Motor neuron (in vitro differentiated cells): Measurements from ENCODE around the gene RABEP1. TPM values are rescaled to one million over a fixed set of nuclear protein-coding genes. Genes with fewer than 3 reads are reported as not detected.
"Not testable (repeated sequence)": the region's sequence is repeated elsewhere in the genome, so short reads cannot be mapped to it uniquely, and the experiment has no call there.

Experiments
- ATAC-seq, 8 experiments: fragments of 200-7000 bp; cut with Tn5 transposase; replicated peaks in 6 of 8; 2 replicates each; pipeline ENCODE4 v1.8.0; 2021; ENCODE audit warnings: mild to moderate bottlenecking in 8 of 8, moderate library complexity in 8 of 8
- H3K27ac ChIP-seq, 2 donors: fragments of 250-450 bp; sonication (Bioruptor Pico); 2 replicates each; pipeline ENCODE4 v1.9.0; 2021; ENCODE audit warnings: antibody characterized with exemption in 2 of 2, mild to moderate bottlenecking in 2 of 2, moderate library complexity in 1 of 2
- H3K4me1 ChIP-seq, 2 donors: fragments of 250-450 bp; sonication (Bioruptor Pico); replicated peaks in 1 of 2; 2 replicates each; pipeline ENCODE4 v1.6.1; 2021; ENCODE audit warnings: antibody characterized with exemption in 2 of 2, mild to moderate bottlenecking in 2 of 2, moderate library complexity in 1 of 2
- H3K4me3 ChIP-seq, 5 donors: fragments of 250-450 bp; sonication (Bioruptor Pico); 2 replicates each; pipeline ENCODE4 v1.9.0; 2021; ENCODE audit warnings: antibody characterized with exemption in 5 of 5, mild to moderate bottlenecking in 5 of 5, moderate library complexity in 4 of 5
- WGBS, 10 experiments: fragments of 450-650 bp; shearing (Covaris generic); methylation state at CpG; one replicate each; pipeline ENCODE4 v1.0.0; 2022; 5-methylcytosine and 5-hydroxymethylcytosine counted together
- in situ Hi-C, 9 experiments: fragments of 400-800 bp; cut with MboI; loops; one replicate each; pipeline ENCODE4 v1.15.0; 2021; ENCODE audit warnings: low sequenced_read_pairs in 9 of 9, low pct_unique_long_range_greater_than_20kb in 2 of 9; ENCODE audit not compliant: unreplicated experiment in 9 of 9
- total RNA-seq, 8 experiments: library from RNA; unstranded; fragments of 300-600 nt; gene quantifications; 2 replicates each; pipeline versions ENCODE4 v1.2.3 to v1.2.4, GENCODE V29; 2022

RABEP1 gene, protein sequence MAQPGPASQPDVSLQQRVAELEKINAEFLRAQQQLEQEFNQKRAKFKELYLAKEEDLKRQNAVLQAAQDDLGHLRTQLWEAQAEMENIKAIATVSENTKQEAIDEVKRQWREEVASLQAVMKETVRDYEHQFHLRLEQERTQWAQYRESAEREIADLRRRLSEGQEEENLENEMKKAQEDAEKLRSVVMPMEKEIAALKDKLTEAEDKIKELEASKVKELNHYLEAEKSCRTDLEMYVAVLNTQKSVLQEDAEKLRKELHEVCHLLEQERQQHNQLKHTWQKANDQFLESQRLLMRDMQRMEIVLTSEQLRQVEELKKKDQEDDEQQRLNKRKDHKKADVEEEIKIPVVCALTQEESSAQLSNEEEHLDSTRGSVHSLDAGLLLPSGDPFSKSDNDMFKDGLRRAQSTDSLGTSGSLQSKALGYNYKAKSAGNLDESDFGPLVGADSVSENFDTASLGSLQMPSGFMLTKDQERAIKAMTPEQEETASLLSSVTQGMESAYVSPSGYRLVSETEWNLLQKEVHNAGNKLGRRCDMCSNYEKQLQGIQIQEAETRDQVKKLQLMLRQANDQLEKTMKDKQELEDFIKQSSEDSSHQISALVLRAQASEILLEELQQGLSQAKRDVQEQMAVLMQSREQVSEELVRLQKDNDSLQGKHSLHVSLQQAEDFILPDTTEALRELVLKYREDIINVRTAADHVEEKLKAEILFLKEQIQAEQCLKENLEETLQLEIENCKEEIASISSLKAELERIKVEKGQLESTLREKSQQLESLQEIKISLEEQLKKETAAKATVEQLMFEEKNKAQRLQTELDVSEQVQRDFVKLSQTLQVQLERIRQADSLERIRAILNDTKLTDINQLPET
- 10 to 100 TPM; 38.5 to 65.4 (median 47.4) TPM for total RNA-seq

DNA sequence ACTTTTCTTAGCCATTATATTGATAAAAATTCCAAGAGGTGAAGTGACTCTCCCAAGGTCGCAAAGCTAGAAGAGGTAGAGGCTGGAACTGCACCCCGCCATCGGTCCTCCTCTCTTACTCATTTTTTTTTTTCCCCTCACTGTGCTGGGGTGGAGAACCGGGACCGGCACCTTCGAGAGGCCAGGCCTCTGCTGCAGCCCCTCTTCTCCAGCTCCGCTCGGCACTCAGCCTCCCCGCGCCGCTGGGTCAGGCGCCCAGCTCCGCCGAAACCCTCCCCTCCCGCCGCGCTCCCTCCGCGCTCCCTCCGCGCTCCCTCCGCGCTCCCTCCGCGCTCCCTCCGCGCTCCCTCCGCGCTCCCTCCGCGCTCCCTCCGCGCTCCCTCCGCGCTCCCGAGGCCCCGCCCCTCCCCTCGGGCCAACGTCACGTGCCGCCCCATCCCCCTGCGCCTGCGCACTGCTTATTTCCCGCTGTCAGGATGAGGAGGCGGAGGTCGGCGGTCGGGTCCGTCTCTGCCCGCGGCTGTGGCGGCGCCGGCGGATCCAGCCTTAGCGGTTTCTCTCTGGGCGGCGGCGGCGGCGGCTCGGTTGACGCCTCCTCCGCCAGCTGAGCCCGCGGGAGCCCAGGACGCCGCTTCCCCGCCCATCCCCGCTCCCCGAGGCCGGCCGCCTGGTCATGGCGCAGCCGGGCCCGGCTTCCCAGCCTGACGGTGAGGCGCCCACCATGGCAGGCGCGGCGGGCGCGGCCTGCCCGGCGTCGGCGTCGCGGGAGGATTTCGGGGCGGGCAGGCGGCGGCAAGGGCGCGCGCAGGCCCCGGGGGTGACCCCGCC is at the start of gene RABEP1:
Gene RABEP1, plus strand, starts transcription at position 471 of the 828 bp plus-strand sequence. Its CDS starts 203 bp downstream, at position 674.
- in situ Hi-C loops = no loop called here
- Histone ChIP-seq H3K4me1 (peaks cover 3 to 8% of the 10 kb centered on the region in 2 donors), H3K4me3 (peak within 1 kb of the TSS; percentile 84 to 97 (median 93)), H3K27ac (peak within 1 kb of the TSS; percentile 94 to 96)
- peak; percentile 73 to 92 (median 88) for ATAC-seq
- WGBS, 10 experiments = 0 to 8% methylated on average over 2 to 6 of the region's 98 CpGs; no CpG with 5 or more reads in 8 of the 10 experiments

DNA sequence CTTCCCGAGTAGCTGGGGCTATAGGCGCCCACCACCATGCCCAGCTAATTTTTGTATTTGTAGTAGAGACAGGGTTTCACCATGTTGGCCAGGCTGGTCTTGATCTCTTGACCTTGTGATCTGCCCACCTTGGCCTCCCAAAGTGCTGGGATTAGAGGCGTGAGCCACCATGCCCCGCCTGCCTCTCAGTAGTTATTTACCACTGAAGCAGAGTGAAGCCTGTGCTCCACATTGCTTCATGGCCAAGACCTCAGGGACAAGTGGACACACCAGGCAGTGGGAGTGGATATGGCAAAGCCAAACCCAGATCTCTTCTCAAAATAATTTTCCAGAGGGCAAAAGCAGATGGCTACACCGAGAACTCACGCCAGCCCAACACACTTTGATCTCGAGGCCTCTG is 48.6 kb upstream of the RABEP1 start:
- H3K4me1 ChIP-seq, H3K4me3 ChIP-seq, H3K27ac ChIP-seq, ATAC-seq, in situ Hi-C loops: not testable (repeated sequence)
- 82 to 100% (median 100%) methylated on average over 1 to 2 of the region's 7 CpGs; no CpG with 5 or more reads in 5 of the 10 experiments for WGBS, 10 experiments

DNA sequence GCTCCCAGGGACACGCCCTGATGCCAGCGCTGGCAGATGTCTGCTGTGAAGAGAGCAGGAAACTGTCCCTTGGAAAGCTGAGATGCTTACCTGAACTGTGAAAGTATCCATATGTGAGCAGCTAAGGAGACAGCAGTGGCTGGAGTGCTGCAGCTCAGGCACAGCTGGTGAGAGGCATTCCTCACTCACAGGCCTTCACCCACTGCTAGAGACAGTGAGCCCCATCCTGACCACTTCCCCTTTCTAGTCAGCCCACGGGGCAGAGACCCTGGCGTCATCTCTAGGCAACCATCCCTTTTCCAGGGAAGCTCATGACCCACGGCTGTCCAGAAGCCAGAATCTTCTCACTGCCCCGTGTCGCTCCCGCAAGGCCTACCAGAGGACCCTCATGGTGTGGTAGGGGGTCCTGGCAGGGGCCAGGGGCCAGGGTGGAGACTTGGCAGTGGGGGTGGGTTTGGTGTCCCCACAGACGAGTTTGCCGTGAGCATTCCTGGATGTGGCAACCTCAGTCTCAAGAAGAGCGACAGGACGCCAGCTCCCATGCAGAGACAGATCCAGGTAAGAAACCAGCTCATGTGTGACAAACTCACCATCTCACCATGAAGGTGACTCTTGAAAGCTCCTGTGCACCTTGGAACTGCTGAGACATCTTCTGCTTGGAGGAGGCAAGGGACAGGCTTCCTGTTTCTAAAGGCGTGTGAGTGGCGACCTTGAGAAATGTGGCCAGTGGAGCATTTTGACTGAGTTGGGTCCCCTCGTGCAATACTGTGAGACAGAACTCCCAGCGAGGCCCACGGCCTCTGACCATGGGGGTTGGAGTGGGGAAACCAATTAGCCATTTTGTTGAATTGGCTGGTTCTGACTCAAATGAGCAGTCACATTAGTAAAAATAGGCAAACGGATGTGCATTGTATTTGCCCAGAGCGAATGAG is 47.2 kb upstream of the RABEP1 start, which contains the start of gene SCIMP:
Gene SCIMP, minus strand, starts transcription at position 216 of the 932 bp plus-strand sequence. Its CDS starts 105 bp downstream, at position 111.
- Histone ChIP-seq H3K4me1 (no peaks in the 10 kb centered on the region), H3K27ac (no peak within 1 kb of the TSS), H3K4me3 (no peak within 1 kb of the TSS)
- in situ Hi-C loops = no loop called here
- ATAC-seq = no peak
- WGBS, 10 experiments = 57 to 100% (median 94%) methylated on average over 1 to 6 of the region's 19 CpGs; no CpG with 5 or more reads in 6 of the 10 experiments

DNA sequence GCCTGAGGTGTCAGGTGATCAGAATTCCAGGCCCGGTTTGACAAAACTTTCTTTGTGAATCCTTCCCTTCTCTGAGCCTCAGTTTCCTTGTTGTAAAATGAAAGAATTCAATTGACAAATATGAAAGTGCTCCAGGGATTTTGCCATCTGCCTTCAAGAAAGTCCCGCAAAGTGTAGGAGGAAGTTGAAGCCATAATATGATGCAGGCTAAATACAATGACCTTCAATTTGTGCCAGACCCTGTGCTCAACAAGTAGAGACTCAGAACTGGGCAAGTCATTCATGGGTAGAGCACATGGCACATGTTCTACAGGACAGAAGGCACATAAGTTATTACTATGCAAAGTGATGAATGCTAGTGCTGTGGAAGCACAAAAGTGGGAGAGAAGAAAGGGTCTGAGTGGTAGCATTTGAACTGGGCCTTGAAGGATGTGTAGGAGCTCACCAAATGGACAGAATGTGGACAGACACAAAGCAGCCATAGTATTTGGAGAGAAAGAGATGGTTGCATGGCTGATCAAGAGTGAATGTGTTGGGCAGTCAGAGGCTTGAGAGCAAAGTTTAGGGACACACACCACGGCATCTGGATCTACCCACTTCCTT is 45.0 kb upstream of the RABEP1 start:
- in situ Hi-C loops = no loop called here
- Histone ChIP-seq H3K4me3 (no peak overlapping the region), H3K27ac (no peak overlapping the region), H3K4me1 (no peaks in the 10 kb centered on the region)
- ATAC-seq = no peak
- 70 to 100% (median 83%) methylated on average over 1 to 3 of the region's 3 CpGs; no CpG with 5 or more reads in 1 of the 10 experiments for WGBS, 10 experiments

DNA sequence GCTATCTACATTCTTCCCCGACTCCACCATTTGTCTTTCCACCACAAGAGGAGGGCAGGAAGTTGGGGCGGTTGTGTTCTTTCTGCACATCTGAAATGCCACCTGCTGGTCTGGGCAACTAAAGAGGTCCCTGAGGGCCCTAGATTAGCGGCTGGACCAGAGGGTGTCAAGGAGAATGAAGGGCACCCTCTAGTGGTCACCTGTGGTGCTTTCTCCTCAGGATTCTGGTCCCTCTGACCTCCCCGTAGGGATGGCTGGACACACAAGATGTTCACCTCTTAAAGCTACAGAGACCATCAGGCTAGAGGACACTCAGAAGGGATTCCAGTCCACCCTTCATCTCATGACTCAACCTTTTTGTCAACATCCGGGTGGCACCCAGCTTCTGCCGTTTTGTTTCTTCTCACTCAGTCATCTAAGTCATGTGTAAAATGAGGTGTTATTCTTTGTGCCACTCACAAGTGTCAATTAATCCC is 44.5 kb upstream of the RABEP1 start:
- no peaks in the 10 kb centered on the region for H3K4me1 ChIP-seq
- peak in 3 of 8 experiments; percentile 87 to 96 (median 94) for ATAC-seq
- in situ Hi-C loops = no loop called here

DNA sequence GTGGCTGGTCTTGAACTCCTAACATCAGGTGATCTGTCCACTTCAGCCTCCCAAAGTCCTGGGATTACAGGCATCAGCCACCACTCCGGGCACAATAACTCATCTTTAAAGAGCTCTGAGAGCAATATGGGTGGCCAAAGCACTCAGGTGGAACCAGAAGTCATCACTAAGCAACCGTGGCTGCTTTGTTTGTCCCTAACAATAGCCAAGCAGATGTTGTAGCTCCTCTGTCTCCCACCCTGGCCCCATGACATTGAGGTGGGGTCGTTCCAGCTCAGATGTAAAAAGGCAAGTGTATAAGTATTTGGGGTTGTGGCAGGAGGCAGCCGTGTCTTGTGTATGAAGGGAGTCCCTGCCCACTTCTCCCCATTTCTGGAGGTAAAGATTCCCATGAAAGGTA is 43.8 kb upstream of the RABEP1 start:
- ATAC-seq = no peak
- Histone ChIP-seq H3K4me1 (no peaks in the 10 kb centered on the region), H3K4me3 (no peak overlapping the region), H3K27ac (no peak overlapping the region)
- in situ Hi-C loops = no loop called here
- 0 to 92% (median 35%) methylated on average over 1 to 4 of the region's 4 CpGs; no CpG with 5 or more reads in 2 of the 10 experiments for WGBS, 10 experiments

More for the DNA sequence above, 44.5 kb upstream of the RABEP1 start:
- no peak overlapping the region for H3K27ac ChIP-seq
- no peak overlapping the region for H3K4me3 ChIP-seq
- WGBS, 10 experiments = 6 to 50% (median 35%) methylated on average over 1 to 5 of the region's 6 CpGs; no CpG with 5 or more reads in 1 of the 10 experiments

DNA sequence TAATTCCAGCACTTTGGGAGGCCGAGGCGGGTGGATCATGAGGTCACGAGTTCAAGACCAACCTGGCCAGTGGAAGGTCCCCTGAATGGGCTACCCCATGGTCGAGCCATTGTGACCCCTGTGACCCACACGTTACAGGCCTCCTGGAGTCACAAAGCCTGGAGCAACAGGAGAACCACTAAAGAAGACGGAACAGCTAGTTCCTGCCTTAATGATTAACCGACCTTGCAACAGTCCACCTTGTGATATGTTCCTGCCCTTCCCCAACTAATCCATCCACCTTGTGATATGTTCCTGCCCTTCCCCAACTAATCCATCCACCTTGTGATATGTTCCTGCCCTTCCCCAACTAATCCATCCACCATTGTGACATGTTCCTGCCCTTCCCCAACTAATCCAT is 42.3 kb upstream of the RABEP1 start:
- H3K4me1 ChIP-seq, H3K4me3 ChIP-seq, H3K27ac ChIP-seq, in situ Hi-C loops, ATAC-seq: not testable (repeated sequence)
- WGBS, 10 experiments = 50 to 100% (median 68%) methylated on average over 1 to 5 of the region's 7 CpGs; no CpG with 5 or more reads in 5 of the 10 experiments

DNA sequence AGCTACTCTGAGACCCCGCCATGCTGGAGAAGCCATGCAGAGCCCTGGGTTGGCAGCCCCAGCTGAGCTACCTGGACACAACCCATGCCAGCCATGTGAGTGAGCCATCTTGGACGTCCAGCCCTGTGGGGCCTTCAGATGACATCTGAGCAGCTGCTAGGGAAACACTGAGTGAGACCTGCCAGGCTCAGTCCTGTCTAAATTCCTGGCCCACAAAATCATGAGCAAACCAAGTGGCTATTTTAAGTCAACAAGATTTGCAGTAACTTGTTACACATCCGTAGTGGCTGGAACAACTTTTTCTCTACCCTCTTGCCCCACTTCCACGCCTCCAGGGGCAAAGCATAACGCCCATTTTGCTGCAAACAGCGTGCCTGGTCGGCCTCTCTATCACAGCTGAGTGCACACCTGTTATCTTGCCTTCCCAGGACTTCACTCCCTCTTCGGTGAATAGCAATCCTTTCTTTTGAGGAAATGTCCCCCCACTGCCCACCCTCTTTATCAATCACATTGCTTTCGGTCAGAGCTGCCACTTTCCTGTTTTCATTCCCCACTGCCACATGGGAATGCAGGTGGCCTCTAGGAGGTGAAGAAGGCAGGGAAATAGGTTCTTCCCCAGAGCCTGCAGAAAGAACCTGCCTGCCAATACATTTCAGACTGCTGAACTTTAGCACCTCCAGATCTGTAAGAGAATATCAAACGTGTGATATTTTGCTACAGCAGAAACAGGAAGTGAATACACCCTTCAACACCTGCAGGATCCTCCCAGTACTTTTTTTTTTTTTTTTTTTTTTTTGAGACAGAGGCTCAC is 40.0 kb upstream of the RABEP1 start:
- Histone ChIP-seq H3K27ac (no peak overlapping the region), H3K4me3 (no peak overlapping the region), H3K4me1 (no peaks in the 10 kb centered on the region)
- ATAC-seq = no peak
- in situ Hi-C loops = no loop called here
- 38 to 100% (median 80%) methylated on average over 1 to 5 of the region's 10 CpGs; no CpG with 5 or more reads in 1 of the 10 experiments for WGBS, 10 experiments

DNA sequence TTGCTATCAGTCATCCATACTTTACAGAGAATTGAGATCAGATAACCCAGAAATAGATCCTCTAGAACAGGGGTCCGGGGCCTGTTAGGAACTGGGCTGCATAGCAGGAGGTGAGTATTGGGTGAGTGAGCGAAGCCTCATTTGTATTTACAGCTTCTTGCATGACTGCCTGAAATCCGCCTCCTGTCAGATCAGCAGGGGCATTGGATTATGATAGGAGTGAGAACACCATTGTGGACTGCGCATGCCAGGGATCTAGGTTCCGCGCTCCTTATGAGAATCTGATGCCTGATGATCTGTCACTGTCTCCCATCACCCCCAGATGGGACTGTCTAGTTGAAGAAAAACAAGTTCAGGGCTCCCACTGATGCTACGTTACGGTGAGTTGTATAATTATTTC is 34.5 kb upstream of the RABEP1 start:
- in situ Hi-C loops = no loop called here
- WGBS, 10 experiments = 68 to 100% (median 91%) methylated on average over 1 to 8 of the region's 8 CpGs

DNA sequence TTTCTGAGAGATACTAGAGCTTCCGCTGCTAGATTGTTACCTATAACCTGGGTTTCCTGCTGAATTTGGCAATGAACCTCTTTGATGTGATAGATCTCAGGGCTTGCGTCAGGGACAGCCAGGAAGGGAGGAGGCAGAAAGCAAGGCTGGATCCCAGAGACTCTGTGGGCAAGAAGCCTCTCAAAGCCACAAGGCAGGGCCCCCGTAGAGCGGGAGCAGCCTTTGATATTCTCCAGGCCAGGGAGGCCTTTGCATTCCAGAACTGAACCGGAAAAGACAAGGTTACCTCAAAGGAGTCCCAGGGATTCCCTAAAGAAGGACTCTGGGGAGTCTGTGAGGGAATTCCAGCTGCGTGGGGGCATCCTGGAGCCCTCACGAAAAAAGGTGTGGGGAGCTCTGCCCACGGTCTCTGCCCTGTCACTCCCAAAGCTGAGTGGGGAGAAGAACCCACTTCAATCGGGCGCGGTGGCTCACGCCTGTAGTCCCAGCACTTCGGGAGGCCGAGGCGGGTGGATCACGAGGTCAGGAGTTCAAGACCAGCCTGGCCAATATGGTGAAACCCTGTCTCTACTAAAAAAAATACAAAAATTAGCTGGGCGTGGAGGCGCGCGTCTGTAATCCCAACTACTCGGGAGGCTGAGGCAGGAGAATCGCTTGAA is 33.1 kb upstream of the RABEP1 start:
- in situ Hi-C loops = no loop called here
- no peak for ATAC-seq
- no peak overlapping the region for H3K27ac ChIP-seq
- WGBS, 10 experiments = 20 to 85% (median 66%) methylated on average over 1 to 6 of the region's 22 CpGs; no CpG with 5 or more reads in 2 of the 10 experiments
- H3K4me1 ChIP-seq = no peaks in the 10 kb centered on the region
- no peak overlapping the region for H3K4me3 ChIP-seq

More for the DNA sequence above, 34.5 kb upstream of the RABEP1 start:
- no peak for ATAC-seq
- Histone ChIP-seq H3K4me1 (no peaks in the 10 kb centered on the region), H3K27ac (no peak overlapping the region), H3K4me3 (no peak overlapping the region)
